Liver (tissue), 9 donors: ENCODE data around the gene TMIGD1. TPM values are rescaled to one million over a fixed set of nuclear protein-coding genes. Genes with fewer than 3 reads are reported as not detected.

Experiments used
- DNase-seq: peaks from one replicate; pipeline ENCODE4 v3.0.0-alpha.2; 2017; ENCODE audit warnings: low spot score
- H3K27ac ChIP-seq, 2 donors: one replicate each; pipeline ENCODE4 v1.7.0; 2013; ENCODE audit warnings: inconsistent platforms in 2 of 2, low read length in 2 of 2, control low read depth in 1 of 2, low read depth in 1 of 2, mild to moderate bottlenecking in 1 of 2
- H3K27me3 ChIP-seq, 4 donors: one replicate each; pipeline versions ENCODE4 v1.6.1 to v1.7.0; 2013; ENCODE audit warnings: low read length in 3 of 4, inconsistent platforms in 1 of 4, mild to moderate bottlenecking in 1 of 4, moderate library complexity in 1 of 4; ENCODE audit not compliant: control insufficient read depth in 4 of 4, insufficient read depth in 4 of 4
- H3K36me3 ChIP-seq, 4 donors: one replicate each; pipeline versions ENCODE4 v1.6.1 to v1.7.0; 2013; ENCODE audit warnings: low read length in 3 of 4, mild to moderate bottlenecking in 3 of 4, low read depth in 1 of 4, moderate library complexity in 1 of 4; ENCODE audit not compliant: control insufficient read depth in 4 of 4, insufficient read depth in 3 of 4
- H3K4me1 ChIP-seq, 4 donors: one replicate each; pipeline versions ENCODE4 v1.6.1 to v1.7.0; 2013; ENCODE audit warnings: low read length in 3 of 4, mild to moderate bottlenecking in 3 of 4, moderate library complexity in 1 of 4; ENCODE audit not compliant: control insufficient read depth in 4 of 4, insufficient read depth in 4 of 4
- H3K4me3 ChIP-seq, 3 donors: one replicate each; pipeline versions ENCODE4 v1.6.1 to v1.7.0; 2013; ENCODE audit warnings: low read length in 3 of 3, control low read depth in 1 of 3, low read depth in 1 of 3, mild to moderate bottlenecking in 1 of 3
- H3K9ac ChIP-seq, 2 donors: one replicate each; pipeline ENCODE4 v1.7.0; 2013; ENCODE audit warnings: low read length in 2 of 2, mild to moderate bottlenecking in 2 of 2, moderate library complexity in 2 of 2, control low read depth in 1 of 2, low read depth in 1 of 2
- H3K9me3 ChIP-seq, 4 donors: one replicate each; pipeline versions ENCODE4 v1.6.1 to v1.7.0; 2013; ENCODE audit warnings: low read length in 3 of 4; ENCODE audit not compliant: control insufficient read depth in 4 of 4
- ATF3 ChIP-seq: IDR thresholded peaks from 2 replicates; pipeline ENCODE4 v1.6.1; 2016; ENCODE audit warnings: antibody characterized with exemption
- CTCF ChIP-seq: fragments of 150-350 bp; IDR thresholded peaks from 2 replicates; pipeline ENCODE4 v1.5.1; 2017; ENCODE audit warnings: improper control_type of control experiment, low read depth, low read length; ENCODE audit not compliant: missing input control
- EGR1 ChIP-seq, 2 donors: IDR thresholded peaks; 2 replicates each; pipeline ENCODE4 v1.6.1; 2016 to 2018; ENCODE audit warnings: antibody characterized with exemption in 2 of 2, low read depth in 2 of 2
- FOXA1 ChIP-seq: IDR thresholded peaks from 2 replicates; pipeline ENCODE4 v1.6.1; 2016; ENCODE audit warnings: antibody characterized with exemption
- FOXA2 ChIP-seq: IDR thresholded peaks from 2 replicates; pipeline ENCODE4 v1.6.1; 2016; ENCODE audit warnings: antibody characterized with exemption
- GABPA ChIP-seq, 2 donors: IDR thresholded peaks in 1 of 2; conservative IDR thresholded peaks in 1 of 2; 2 replicates each; pipeline ENCODE4 v1.6.1; 2016; ENCODE audit warnings: antibody characterized with exemption in 2 of 2, mild to moderate bottlenecking in 1 of 2, moderate library complexity in 1 of 2
- HNF4A ChIP-seq, 2 donors: conservative IDR thresholded peaks; 2 replicates each; pipeline ENCODE4 v1.6.1; 2016; ENCODE audit warnings: antibody characterized with exemption in 2 of 2, mild to moderate bottlenecking in 2 of 2
- HNF4G ChIP-seq: IDR thresholded peaks from 2 replicates; pipeline ENCODE4 v1.6.1; 2016; ENCODE audit warnings: antibody characterized with exemption
- JUND ChIP-seq, 2 donors: IDR thresholded peaks; 2 replicates each; pipeline ENCODE4 v1.6.1; 2016; ENCODE audit warnings: antibody characterized with exemption in 2 of 2
- MAX ChIP-seq: IDR thresholded peaks from 2 replicates; pipeline ENCODE4 v1.6.1; 2016; ENCODE audit warnings: antibody characterized with exemption
- NR2F2 ChIP-seq: IDR thresholded peaks from 2 replicates; pipeline ENCODE4 v1.6.1; 2016; ENCODE audit warnings: antibody characterized with exemption
- RAD21 ChIP-seq, 2 donors: IDR thresholded peaks; 2 replicates each; pipeline ENCODE4 v1.6.1; 2016; ENCODE audit warnings: antibody characterized with exemption in 2 of 2, mild to moderate bottlenecking in 2 of 2
- RXRA ChIP-seq, 2 donors: IDR thresholded peaks; 2 replicates each; pipeline ENCODE4 v1.6.1; 2017 to 2018; ENCODE audit warnings: antibody characterized with exemption in 2 of 2, mild to moderate bottlenecking in 1 of 2
- SP1 ChIP-seq: IDR thresholded peaks from 2 replicates; pipeline ENCODE4 v1.6.1; 2018; ENCODE audit warnings: antibody characterized with exemption, mild to moderate bottlenecking
- TAF1 ChIP-seq: conservative IDR thresholded peaks from 2 replicates; pipeline ENCODE4 v1.6.1; 2016; ENCODE audit warnings: antibody characterized with exemption, mild to moderate bottlenecking
- YY1 ChIP-seq: IDR thresholded peaks from 2 replicates; pipeline ENCODE4 v1.6.1; 2016; ENCODE audit warnings: antibody characterized with exemption, mild to moderate bottlenecking
- polyA plus RNA-seq, 2 donors: library from polyadenylated mRNA; stranded (reverse) in 1 of 2; unstranded in 1 of 2; fragments of 200-250 nt in 1 of 2; fragments of >200 nt in 1 of 2; fragmentation: Nextera tagmentation in 1 of 2; extraction: Ambion mirVana in 1 of 2; gene quantifications; one replicate each; pipeline versions ENCODE4 v1.2.1 to v1.2.3, GENCODE V29; 2013 to 2015
- total RNA-seq, 2 donors: library from RNA; depleted of rRNA; stranded (reverse); fragments of >200 nt; gene quantifications; one replicate each; pipeline ENCODE4 v1.2.3, GENCODE V29; 2014
- TF ChIP-seq, protein P1 (sequence below): IDR thresholded peaks from 2 replicates; pipeline ENCODE4 v1.6.1; 2016; ENCODE audit warnings: antibody characterized with exemption, mild to moderate bottlenecking
- TF ChIP-seq, protein P2 (sequence below): IDR thresholded peaks from 2 replicates; pipeline ENCODE4 v1.6.1; 2016; ENCODE audit warnings: antibody characterized with exemption
- donor health status: healthy.
- donor health status: healthy.
- donor health status: healthy.
- donor health status: healthy.
- donor health status: healthy.

TMIGD1 gene
- total and polyA plus RNA-seq, 4 donors = not detected

DNA sequence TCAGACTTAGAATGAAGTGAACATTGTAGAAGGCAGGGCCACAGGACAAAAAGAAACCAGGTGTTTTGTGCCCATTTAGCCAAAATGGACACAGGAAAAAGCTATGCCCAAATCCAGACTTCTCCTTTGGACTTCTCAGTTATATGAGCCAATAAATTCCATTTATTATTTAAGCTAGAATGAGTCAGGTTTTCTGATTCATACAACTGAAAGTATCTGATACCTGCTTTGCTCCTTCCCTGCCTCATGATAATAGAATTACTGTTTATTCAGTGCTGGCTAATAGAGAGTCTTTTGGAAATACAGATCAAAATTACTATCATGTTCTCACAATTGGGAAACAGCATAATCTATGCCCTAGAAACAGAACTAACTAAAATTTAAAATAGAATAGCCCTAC, 36.1 kb upstream of the TMIGD1 start:
- no peaks in the 10 kb centered on the region for H3K36me3 ChIP-seq
- TF ChIP-seq JUND (IDR thresholded peaks at IDR 0.05) = no peak
- TF ChIP-seq NR2F2 = no peak
- no peak for TF ChIP-seq FOXA2
- no peak for TF ChIP-seq CTCF
- no peak for TF ChIP-seq HNF4G
- no peak for TF ChIP-seq SP1
- TF ChIP-seq TAF1 = no peak
- no peak for TF ChIP-seq GABPA (IDR thresholded peaks at IDR 0.05 in 1 of 2, conservative IDR thresholded peaks at IDR 0.05 in 1 of 2)
- TF ChIP-seq RAD21 (IDR thresholded peaks at IDR 0.05) = no peak
- no peak for TF ChIP-seq YY1
- TF ChIP-seq, protein P1, sequence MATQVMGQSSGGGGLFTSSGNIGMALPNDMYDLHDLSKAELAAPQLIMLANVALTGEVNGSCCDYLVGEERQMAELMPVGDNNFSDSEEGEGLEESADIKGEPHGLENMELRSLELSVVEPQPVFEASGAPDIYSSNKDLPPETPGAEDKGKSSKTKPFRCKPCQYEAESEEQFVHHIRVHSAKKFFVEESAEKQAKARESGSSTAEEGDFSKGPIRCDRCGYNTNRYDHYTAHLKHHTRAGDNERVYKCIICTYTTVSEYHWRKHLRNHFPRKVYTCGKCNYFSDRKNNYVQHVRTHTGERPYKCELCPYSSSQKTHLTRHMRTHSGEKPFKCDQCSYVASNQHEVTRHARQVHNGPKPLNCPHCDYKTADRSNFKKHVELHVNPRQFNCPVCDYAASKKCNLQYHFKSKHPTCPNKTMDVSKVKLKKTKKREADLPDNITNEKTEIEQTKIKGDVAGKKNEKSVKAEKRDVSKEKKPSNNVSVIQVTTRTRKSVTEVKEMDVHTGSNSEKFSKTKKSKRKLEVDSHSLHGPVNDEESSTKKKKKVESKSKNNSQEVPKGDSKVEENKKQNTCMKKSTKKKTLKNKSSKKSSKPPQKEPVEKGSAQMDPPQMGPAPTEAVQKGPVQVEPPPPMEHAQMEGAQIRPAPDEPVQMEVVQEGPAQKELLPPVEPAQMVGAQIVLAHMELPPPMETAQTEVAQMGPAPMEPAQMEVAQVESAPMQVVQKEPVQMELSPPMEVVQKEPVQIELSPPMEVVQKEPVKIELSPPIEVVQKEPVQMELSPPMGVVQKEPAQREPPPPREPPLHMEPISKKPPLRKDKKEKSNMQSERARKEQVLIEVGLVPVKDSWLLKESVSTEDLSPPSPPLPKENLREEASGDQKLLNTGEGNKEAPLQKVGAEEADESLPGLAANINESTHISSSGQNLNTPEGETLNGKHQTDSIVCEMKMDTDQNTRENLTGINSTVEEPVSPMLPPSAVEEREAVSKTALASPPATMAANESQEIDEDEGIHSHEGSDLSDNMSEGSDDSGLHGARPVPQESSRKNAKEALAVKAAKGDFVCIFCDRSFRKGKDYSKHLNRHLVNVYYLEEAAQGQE = no peak
- no peak for TF ChIP-seq HNF4A (conservative IDR thresholded peaks at IDR 0.05)
- TF ChIP-seq RXRA (IDR thresholded peaks at IDR 0.05) = no peak
- TF ChIP-seq, protein P2, sequence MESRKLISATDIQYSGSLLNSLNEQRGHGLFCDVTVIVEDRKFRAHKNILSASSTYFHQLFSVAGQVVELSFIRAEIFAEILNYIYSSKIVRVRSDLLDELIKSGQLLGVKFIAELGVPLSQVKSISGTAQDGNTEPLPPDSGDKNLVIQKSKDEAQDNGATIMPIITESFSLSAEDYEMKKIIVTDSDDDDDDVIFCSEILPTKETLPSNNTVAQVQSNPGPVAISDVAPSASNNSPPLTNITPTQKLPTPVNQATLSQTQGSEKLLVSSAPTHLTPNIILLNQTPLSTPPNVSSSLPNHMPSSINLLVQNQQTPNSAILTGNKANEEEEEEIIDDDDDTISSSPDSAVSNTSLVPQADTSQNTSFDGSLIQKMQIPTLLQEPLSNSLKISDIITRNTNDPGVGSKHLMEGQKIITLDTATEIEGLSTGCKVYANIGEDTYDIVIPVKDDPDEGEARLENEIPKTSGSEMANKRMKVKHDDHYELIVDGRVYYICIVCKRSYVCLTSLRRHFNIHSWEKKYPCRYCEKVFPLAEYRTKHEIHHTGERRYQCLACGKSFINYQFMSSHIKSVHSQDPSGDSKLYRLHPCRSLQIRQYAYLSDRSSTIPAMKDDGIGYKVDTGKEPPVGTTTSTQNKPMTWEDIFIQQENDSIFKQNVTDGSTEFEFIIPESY = no peak
- no peak for TF ChIP-seq MAX
- no peak for TF ChIP-seq EGR1 (IDR thresholded peaks at IDR 0.05; ENCODE audit: low read depth in 2 of 2)
- no peak for TF ChIP-seq FOXA1
- no peak for TF ChIP-seq ATF3
- no peaks in the 10 kb centered on the region for H3K27me3 ChIP-seq
- no peak overlapping the region for H3K4me3 ChIP-seq
- no peaks in the 10 kb centered on the region for H3K4me1 ChIP-seq
- H3K27ac ChIP-seq = no peak overlapping the region
- DNase-seq = no peak
- H3K9me3 ChIP-seq = no peaks in the 10 kb centered on the region
- no peak overlapping the region for H3K9ac ChIP-seq
